Stimulated activated CD8-positive, alpha-beta memory T cell treated with anti-CD3 and anti-CD28 coated beads, Interleukin-7, amount 100 ng/mL, for 4 hours (primary cell): ENCODE results near the gene C3orf80.
"Not testable (repeated sequence)": the region's sequence is repeated elsewhere in the genome, so short reads cannot be mapped to it uniquely, and the experiment has no call there.

Experiments used
- DNase-seq, 2 donors: peaks; one replicate each; pipeline ENCODE4 v3.0.0-alpha.2; 2020; ENCODE audit warnings: low read depth in 2 of 2

Gene C3orf80

GRCh38 chr3:160225176-160226025 is at the start of gene C3orf80:
Gene C3orf80, plus strand, starts transcription at chr3:160225422. Its CDS starts 214 bp downstream, at chr3:160225636.
- DNase-seq, result peak in 1 of 2 donors; percentile 8

GRCh38 chr3:160176923-160177322 is 48.3 kb upstream of the C3orf80 start:
- no peak for DNase-seq

- DNase-seq, result not testable (repeated sequence)
Observed at GRCh38 chr3:160178661-160179060, 46.6 kb upstream of the C3orf80 start.

GRCh38 chr3:160179403-160179802 is 45.8 kb upstream of the C3orf80 start:
- not testable (repeated sequence) for DNase-seq

GRCh38 chr3:160179906-160180305 is 45.3 kb upstream of the C3orf80 start:
- DNase-seq, result no peak

GRCh38 chr3:160180581-160181216 is 44.5 kb upstream of the C3orf80 start:
- DNase-seq, result no peak

GRCh38 chr3:160183345-160184076 is 41.7 kb upstream of the C3orf80 start:
- DNase-seq, result no peak

- DNase-seq, result no peak
Observed at GRCh38 chr3:160184655-160185054, 40.6 kb upstream of the C3orf80 start.

GRCh38 chr3:160185751-160186150 is 39.5 kb upstream of the C3orf80 start:
- DNase-seq, result no peak

GRCh38 chr3:160187288-160187687 is 37.9 kb upstream of the C3orf80 start:
- DNase-seq, result no peak

GRCh38 chr3:160192310-160193029 is 32.8 kb upstream of the C3orf80 start:
- no peak for DNase-seq

GRCh38 chr3:160193644-160194192 is 31.5 kb upstream of the C3orf80 start:
- DNase-seq, result no peak

- no peak for DNase-seq
Observed at GRCh38 chr3:160194438-160194837, 30.8 kb upstream of the C3orf80 start.

GRCh38 chr3:160195106-160195505 is 30.1 kb upstream of the C3orf80 start:
- no peak for DNase-seq

- no peak for DNase-seq
Observed at GRCh38 chr3:160196511-160197104, 28.6 kb upstream of the C3orf80 start.

GRCh38 chr3:160199108-160199507 is 26.1 kb upstream of the C3orf80 start:
- no peak for DNase-seq

- no peak for DNase-seq
Observed at GRCh38 chr3:160200353-160200752, 24.9 kb upstream of the C3orf80 start.

GRCh38 chr3:160204396-160205011 is 20.7 kb upstream of the C3orf80 start:
- DNase-seq, result not testable (repeated sequence)

GRCh38 chr3:160205606-160206005 is 19.6 kb upstream of the C3orf80 start:
- DNase-seq, result no peak

GRCh38 chr3:160210341-160210740 is 14.9 kb upstream of the C3orf80 start:
- DNase-seq, result no peak

GRCh38 chr3:160210799-160211221 is 14.4 kb upstream of the C3orf80 start:
- DNase-seq, result no peak
